ENCODE measurements around the gene AMDHD2. TPM values are rescaled to one million over a fixed set of nuclear protein-coding genes. Genes with fewer than 3 reads are reported as not detected.
"Not testable (repeated sequence)": the region's sequence is repeated elsewhere in the genome, so short reads cannot be mapped to it uniquely, and the experiment has no call there.

AMDHD2 gene
- total RNA-seq, 2 experiments from 2014 or later = 15.3 to 18.6 TPM

GRCh38 chr16:2535625-2536013 is 15.4 kb downstream of the AMDHD2 start:
- Mint-ChIP-seq H3K4me1 (ENCODE audit: low read depth) (peaks cover 39% of the 10 kb centered on the region), H3K36me3 (ENCODE audit: low read depth) (no peaks in the 10 kb centered on the region), H3K27ac (no peak overlapping the region), H3K4me3 (no peak overlapping the region), H3K27me3 (ENCODE audit: low read depth) (no peaks in the 10 kb centered on the region), H3K9me3 (no peaks in the 10 kb centered on the region)
- DNase-seq = no peak
- CTCF ChIA-PET = no interaction called here
- intact Hi-C loops (cut with micrococcal nuclease) = loop anchor here (10.0 kb wide), 1 partner anchor 69 kb away; no protein-coding TSS in a partner anchor

DNA sequence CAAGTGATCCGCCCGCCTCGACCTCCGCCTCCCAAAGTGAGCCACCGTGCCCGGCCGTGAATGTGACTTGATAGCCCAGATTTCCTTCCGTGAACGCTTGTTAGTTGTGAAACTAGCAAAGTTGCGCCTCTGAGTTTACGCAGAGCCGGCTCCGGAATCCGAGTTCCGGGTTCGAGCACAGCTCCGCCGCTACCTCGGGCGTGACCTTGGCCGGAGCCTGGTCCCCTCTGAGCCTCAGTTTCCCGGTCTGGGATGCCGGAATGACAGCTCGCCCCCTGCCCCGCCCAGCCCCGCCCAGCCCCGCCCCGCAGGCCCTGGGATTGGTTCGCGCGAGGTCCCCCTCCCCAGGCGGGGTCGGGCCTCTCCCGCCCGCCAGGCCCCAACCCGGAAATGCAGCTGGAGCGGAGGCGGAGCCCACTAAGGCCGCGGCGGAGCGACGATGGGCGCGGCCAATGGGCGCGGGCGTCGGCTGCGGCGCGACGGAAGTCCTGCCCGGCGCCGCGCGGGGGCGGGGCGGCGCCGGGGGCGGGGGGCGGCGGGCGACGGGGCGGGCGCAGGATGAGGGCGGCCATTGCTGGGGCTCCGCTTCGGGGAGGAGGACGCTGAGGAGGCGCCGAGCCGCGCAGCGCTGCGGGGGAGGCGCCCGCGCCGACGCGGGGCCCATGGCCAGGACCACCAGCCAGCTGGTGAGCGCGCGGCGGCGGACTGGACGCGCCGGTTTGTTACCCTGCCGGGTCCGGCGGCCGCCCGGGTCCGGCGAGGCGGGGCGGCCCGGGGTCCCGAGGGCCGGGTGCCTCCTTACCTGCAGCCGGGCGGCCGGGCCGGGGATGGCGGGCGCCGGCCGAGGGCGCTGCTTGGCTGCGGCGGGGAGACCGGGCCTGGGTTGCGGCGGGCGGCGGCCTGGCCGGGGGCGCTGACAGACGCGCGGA is 17.5 kb downstream of the AMDHD2 start, which contains the start of gene PDPK1:
TSS of gene PDPK1 (plus strand) at position 571 of the 929 bp plus-strand sequence. CDS start at position 663, 92 bp downstream.
- no peaks in the 10 kb centered on the region for H3K36me3 Mint-ChIP-seq (ENCODE audit: low read depth)
- CTCF ChIA-PET = interaction anchor here (0.7 kb wide), 1 partner anchor 381 kb away, joined by 3 read pairs; no protein-coding TSS in a partner anchor
- intact Hi-C loops (cut with micrococcal nuclease) = loop anchor here (10.0 kb wide), 1 partner anchor 67 kb away; no protein-coding TSS in a partner anchor

GRCh38 chr16:2539192-2539844 is 19.1 kb downstream of the AMDHD2 start:
- Mint-ChIP-seq H3K4me1 (ENCODE audit: low read depth) (peaks cover 39% of the 10 kb centered on the region), H3K4me3 (peak overlapping the region; percentile 71)
- intact Hi-C loops (cut with micrococcal nuclease) = loop anchor here (10.0 kb wide), 1 partner anchor 65 kb away; no protein-coding TSS in a partner anchor
- DNase-seq; H3K27ac Mint-ChIP-seq; H3K27me3 Mint-ChIP-seq (ENCODE audit: low read depth); H3K36me3 Mint-ChIP-seq (ENCODE audit: low read depth); H3K9me3 Mint-ChIP-seq: not testable (repeated sequence)
- CTCF ChIA-PET = interaction anchor here (0.6 to 0.7 kb wide), 2 partner anchors 15 to 255 kb away, joined by 4 to 5 read pairs; no protein-coding TSS in a partner anchor

More for the DNA sequence above, 17.5 kb downstream of the AMDHD2 start, which contains the start of gene PDPK1:
- Mint-ChIP-seq H3K4me1 (ENCODE audit: low read depth) (peaks cover 42% of the 10 kb centered on the region), H3K4me3 (peak within 1 kb of the TSS; percentile 78), H3K27ac (peak within 1 kb of the TSS; percentile 81), H3K9me3 (no peaks in the 10 kb centered on the region), H3K27me3 (ENCODE audit: low read depth) (no peaks in the 10 kb centered on the region)
- peak; percentile 94 for DNase-seq

GRCh38 chr16:2539845-2540458 is 19.8 kb downstream of the AMDHD2 start:
- H3K27ac Mint-ChIP-seq; CTCF ChIA-PET; H3K9me3 Mint-ChIP-seq; H3K36me3 Mint-ChIP-seq (ENCODE audit: low read depth); DNase-seq; H3K27me3 Mint-ChIP-seq (ENCODE audit: low read depth): not testable (repeated sequence)
- Mint-ChIP-seq H3K4me1 (ENCODE audit: low read depth) (peaks cover 41% of the 10 kb centered on the region), H3K4me3 (peak overlapping the region; percentile 8)
- intact Hi-C loops (cut with micrococcal nuclease) = loop anchor here (10.0 kb wide), 1 partner anchor 65 kb away; no protein-coding TSS in a partner anchor

GRCh38 chr16:2540912-2541311 is 20.7 kb downstream of the AMDHD2 start:
- Mint-ChIP-seq H3K4me1 (ENCODE audit: low read depth) (peaks cover 44% of the 10 kb centered on the region), H3K27ac (peak overlapping the region; percentile 1)
- intact Hi-C loops (cut with micrococcal nuclease); H3K27me3 Mint-ChIP-seq (ENCODE audit: low read depth); H3K36me3 Mint-ChIP-seq (ENCODE audit: low read depth); H3K4me3 Mint-ChIP-seq; DNase-seq; CTCF ChIA-PET; H3K9me3 Mint-ChIP-seq: not testable (repeated sequence)

GRCh38 chr16:2541409-2541808 is 21.2 kb downstream of the AMDHD2 start:
- H3K27ac Mint-ChIP-seq; intact Hi-C loops (cut with micrococcal nuclease); H3K27me3 Mint-ChIP-seq (ENCODE audit: low read depth); H3K4me3 Mint-ChIP-seq; CTCF ChIA-PET; H3K9me3 Mint-ChIP-seq; H3K36me3 Mint-ChIP-seq (ENCODE audit: low read depth); DNase-seq: not testable (repeated sequence)
- H3K4me1 Mint-ChIP-seq (ENCODE audit: low read depth) = peaks cover 44% of the 10 kb centered on the region

DNA sequence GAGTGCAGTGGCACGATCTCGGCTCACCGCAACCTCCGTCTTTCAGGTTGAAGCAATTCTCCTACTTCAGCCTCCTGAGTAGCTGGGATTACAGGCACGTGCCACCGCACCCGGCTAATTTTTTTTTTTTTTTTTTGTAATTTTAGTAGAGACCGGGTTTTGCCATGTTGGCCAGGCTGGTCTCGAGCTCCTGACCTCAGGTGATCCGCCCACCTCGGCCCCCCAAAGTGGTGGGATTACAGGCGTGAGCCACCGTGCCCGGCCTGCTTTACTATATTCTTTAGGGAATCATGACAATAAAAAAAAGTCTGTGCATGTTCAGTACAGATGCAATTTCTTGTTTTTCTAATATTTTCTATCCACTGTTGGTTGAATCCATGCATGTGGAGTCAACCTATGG is 23.6 kb downstream of the AMDHD2 start:
- H3K27ac Mint-ChIP-seq; H3K4me3 Mint-ChIP-seq; H3K36me3 Mint-ChIP-seq (ENCODE audit: low read depth); intact Hi-C loops (cut with micrococcal nuclease); H3K27me3 Mint-ChIP-seq (ENCODE audit: low read depth); H3K9me3 Mint-ChIP-seq; DNase-seq: not testable (repeated sequence)
- CTCF ChIA-PET = interaction anchor here (0.6 kb wide), 1 partner anchor 1003 kb away, joined by 3 read pairs; no protein-coding TSS in a partner anchor
- H3K4me1 Mint-ChIP-seq (ENCODE audit: low read depth) = peaks cover 41% of the 10 kb centered on the region

- DNase-seq; CTCF ChIA-PET; H3K9me3 Mint-ChIP-seq; H3K4me1 Mint-ChIP-seq (ENCODE audit: low read depth); H3K27me3 Mint-ChIP-seq (ENCODE audit: low read depth); H3K36me3 Mint-ChIP-seq (ENCODE audit: low read depth); H3K27ac Mint-ChIP-seq; intact Hi-C loops (cut with micrococcal nuclease); H3K4me3 Mint-ChIP-seq: not testable (repeated sequence)
Measured at GRCh38 chr16:2550283-2550878, 30.2 kb downstream of the AMDHD2 start.

DNA sequence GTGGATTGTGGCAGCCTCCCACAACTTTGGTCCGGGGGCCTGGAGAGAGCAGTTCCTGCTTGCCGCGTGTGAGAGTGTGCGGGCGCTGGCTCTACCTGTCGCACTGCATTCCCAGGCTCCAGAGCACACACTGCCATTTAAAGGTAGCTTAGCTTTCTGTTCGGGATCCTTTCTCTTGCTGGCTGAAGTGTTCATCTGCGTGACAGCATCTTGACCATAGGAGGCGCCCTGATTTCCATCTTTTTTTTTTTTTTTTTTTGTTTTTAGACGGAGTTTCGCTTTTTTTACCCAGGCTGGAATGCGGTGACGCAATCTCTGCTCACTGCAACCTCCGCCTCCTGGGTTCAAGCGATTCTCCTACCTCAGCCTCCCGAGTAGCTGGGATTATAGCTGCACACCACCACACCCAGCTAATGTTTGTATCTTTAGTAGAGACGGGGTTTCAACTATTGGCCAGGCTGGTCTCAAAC is 31.3 kb downstream of the AMDHD2 start:
- H3K9me3 Mint-ChIP-seq; intact Hi-C loops (cut with micrococcal nuclease); H3K27ac Mint-ChIP-seq; H3K4me3 Mint-ChIP-seq; CTCF ChIA-PET; DNase-seq; H3K27me3 Mint-ChIP-seq (ENCODE audit: low read depth); H3K36me3 Mint-ChIP-seq (ENCODE audit: low read depth); H3K4me1 Mint-ChIP-seq (ENCODE audit: low read depth): not testable (repeated sequence)

DNA sequence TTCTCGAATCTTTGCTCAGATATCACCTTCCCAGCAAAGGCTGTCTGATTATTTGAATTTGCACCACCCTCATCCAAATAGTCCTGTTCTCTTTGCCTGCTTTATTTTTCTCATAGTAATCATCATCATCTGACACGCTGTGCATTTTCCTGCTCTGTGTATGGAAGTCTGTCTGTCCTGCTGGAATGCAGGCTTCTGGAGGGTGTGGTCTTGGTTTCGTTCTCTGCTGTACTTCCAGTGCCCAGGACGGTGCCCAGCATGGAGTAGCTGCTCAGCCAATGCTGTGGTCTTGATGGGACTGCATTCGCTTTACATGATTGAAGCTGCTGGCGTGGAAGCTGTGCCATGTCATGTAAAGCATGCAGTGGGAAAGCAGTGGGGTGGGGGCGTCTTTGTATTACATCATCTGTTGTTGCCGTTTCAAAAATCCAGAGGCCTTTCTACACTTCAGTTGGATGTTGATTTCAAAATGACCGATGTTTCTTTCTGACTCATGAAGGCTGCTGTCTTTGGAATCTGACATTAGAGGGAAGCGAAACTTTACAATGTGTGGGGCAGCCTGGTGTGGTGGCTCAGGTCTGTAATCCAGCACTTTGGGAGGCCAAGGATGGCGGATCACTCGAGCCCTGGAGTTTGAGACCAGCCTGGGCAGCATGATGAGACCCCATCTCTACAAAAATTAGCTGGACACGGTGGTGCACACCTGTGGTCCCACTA is 34.7 kb downstream of the AMDHD2 start:
- H3K4me1 Mint-ChIP-seq (ENCODE audit: low read depth); H3K36me3 Mint-ChIP-seq (ENCODE audit: low read depth); CTCF ChIA-PET; intact Hi-C loops (cut with micrococcal nuclease); H3K27me3 Mint-ChIP-seq (ENCODE audit: low read depth); H3K27ac Mint-ChIP-seq; H3K4me3 Mint-ChIP-seq; H3K9me3 Mint-ChIP-seq; DNase-seq: not testable (repeated sequence)

- H3K27ac Mint-ChIP-seq; H3K4me3 Mint-ChIP-seq; H3K27me3 Mint-ChIP-seq (ENCODE audit: low read depth); intact Hi-C loops (cut with micrococcal nuclease); CTCF ChIA-PET; DNase-seq; H3K9me3 Mint-ChIP-seq; H3K36me3 Mint-ChIP-seq (ENCODE audit: low read depth); H3K4me1 Mint-ChIP-seq (ENCODE audit: low read depth): not testable (repeated sequence)
Measured at GRCh38 chr16:2557150-2557549, 37.0 kb downstream of the AMDHD2 start.

Data from activated naive CD4-positive, alpha-beta T cell treated with anti-CD3 and anti-CD28 coated beads for 36 hours (primary cell).